GM23338 (cell line): ENCODE measurements around the gene GPR39. TPM values are rescaled to one million over a fixed set of nuclear protein-coding genes. Genes with fewer than 3 reads are reported as not detected.

Experiments
- ATAC-seq: fragments of 200-7000 bp; cut with Tn5 transposase; 3 replicates; pipeline ENCODE4 v1.9.1; 2020
- DNase-seq: peaks from one replicate; pipeline ENCODE4 v3.0.0-alpha.2; 2015; ENCODE audit warnings: low spot score
- H2AFZ ChIP-seq: fragments of 200-600 bp; sonication (generic); 2 replicates; pipeline ENCODE4 v1.8.0; 2016; ENCODE audit warnings: antibody characterized with exemption, mild to moderate bottlenecking, moderate library complexity
- H3F3A ChIP-seq: fragments of 200-600 bp; sonication (generic); replicated peaks from 2 replicates; pipeline ENCODE4 v1.8.0; 2017; ENCODE audit warnings: antibody characterized with exemption, mixed run types, low read depth
- H3K27ac ChIP-seq: fragments of 200-600 bp; sonication (generic); 2 replicates; pipeline ENCODE4 v1.6.1; 2016; ENCODE audit warnings: low read depth
- H3K27me3 ChIP-seq: fragments of 200-600 bp; sonication (generic); 2 replicates; pipeline ENCODE4 v1.8.0; 2016; ENCODE audit warnings: mild to moderate bottlenecking, mixed run types, moderate library complexity; ENCODE audit not compliant: insufficient read depth
- H3K36me3 ChIP-seq: fragments of 200-600 bp; sonication (generic); 2 replicates; pipeline ENCODE4 v1.8.0; 2016; ENCODE audit warnings: mild to moderate bottlenecking; ENCODE audit not compliant: insufficient read depth
- H3K4me1 ChIP-seq: fragments of 200-600 bp; sonication (generic); 2 replicates; pipeline ENCODE4 v1.8.0; 2016; ENCODE audit warnings: mild to moderate bottlenecking, moderate library complexity; ENCODE audit not compliant: insufficient read depth
- H3K4me2 ChIP-seq: fragments of 200-600 bp; sonication (generic); 2 replicates; pipeline ENCODE4 v1.7.1; 2017; ENCODE audit warnings: mixed run types
- H3K4me3 ChIP-seq: fragments of 200-600 bp; sonication (generic); 2 replicates; pipeline ENCODE4 v1.6.1; 2016; ENCODE audit warnings: mixed run types
- H3K79me2 ChIP-seq: fragments of 200-600 bp; sonication (generic); replicated peaks from 2 replicates; pipeline ENCODE4 v1.8.0; 2017; ENCODE audit warnings: mild to moderate bottlenecking; ENCODE audit not compliant: insufficient read depth
- H3K9me2 ChIP-seq: fragments of 200-600 bp; sonication (generic); 2 replicates; pipeline ENCODE4 v1.8.0; 2017; ENCODE audit not compliant: insufficient read depth
- H4K20me1 ChIP-seq: fragments of 200-600 bp; sonication (generic); replicated peaks from 2 replicates; pipeline ENCODE4 v1.8.0; 2017; ENCODE audit warnings: mild to moderate bottlenecking; ENCODE audit not compliant: insufficient read depth
- H3K27ac Mint-ChIP-seq: 2 replicates; pipeline ENCODE4 v1.8.0; 2020; ENCODE audit warnings: inconsistent platforms, mild to moderate bottlenecking, moderate library complexity, mixed read lengths
- H3K27me3 Mint-ChIP-seq: 3 replicates; pipeline ENCODE4 v1.8.0; 2022; ENCODE audit warnings: low read depth, mild to moderate bottlenecking, moderate library complexity, mixed read lengths, inconsistent platforms; ENCODE audit not compliant: insufficient read depth, poor library complexity
- H3K36me3 Mint-ChIP-seq: 3 replicates; pipeline ENCODE4 v1.8.0; 2021; ENCODE audit warnings: low read depth, mild to moderate bottlenecking, inconsistent platforms, moderate library complexity, mixed read lengths
- H3K4me1 Mint-ChIP-seq: 3 replicates; pipeline ENCODE4 v1.8.0; 2020; ENCODE audit warnings: mild to moderate bottlenecking, inconsistent platforms, mixed read lengths
- H3K4me3 Mint-ChIP-seq: 3 replicates; pipeline ENCODE4 v1.8.0; 2021; ENCODE audit warnings: moderate library complexity, mild to moderate bottlenecking, inconsistent platforms, mixed read lengths
- H3K9me3 Mint-ChIP-seq: 3 replicates; pipeline ENCODE4 v1.8.0; 2020; ENCODE audit warnings: moderate library complexity, mild to moderate bottlenecking, inconsistent platforms, mixed read lengths
- CREB1 ChIP-seq: fragments of 250-450 bp; sonication (Bioruptor Pico); IDR thresholded peaks from 2 replicates; pipeline ENCODE4 v1.5.0; 2020; ENCODE audit warnings: low read depth, mild to moderate bottlenecking, moderate library complexity
- CTCF ChIP-seq, 2 experiments: fragments of 200-600 bp in 1 of 2; sonication (generic) in 1 of 2; conservative IDR thresholded peaks; 2 replicates each; pipeline versions ENCODE4 v1.5.1 to v1.6.1; 2016 to 2017; ENCODE audit warnings: antibody characterized with exemption in 2 of 2, low read depth in 2 of 2, mild to moderate bottlenecking in 2 of 2, moderate library complexity in 1 of 2
- ETS1 ChIP-seq: IDR thresholded peaks from 2 replicates; pipeline ENCODE4 v1.6.1; 2016; ENCODE audit warnings: antibody characterized with exemption
- EZH2 ChIP-seq: fragments of 200-600 bp; sonication (generic); IDR thresholded peaks from one replicate; pipeline ENCODE4 v1.8.0; 2017; ENCODE audit warnings: antibody characterized with exemption, mild to moderate bottlenecking, low read depth; ENCODE audit not compliant: unreplicated experiment
- EZH2phosphoT487 ChIP-seq: fragments of 200-600 bp; sonication (generic); IDR thresholded peaks from one replicate; pipeline ENCODE4 v1.8.1; 2018; ENCODE audit warnings: antibody characterized with exemption; ENCODE audit not compliant: unreplicated experiment
- JUNB ChIP-seq: IDR thresholded peaks from one replicate; pipeline ENCODE4 v1.6.1; 2016; ENCODE audit warnings: antibody characterized with exemption; ENCODE audit not compliant: unreplicated experiment
- POLR2AphosphoS5 ChIP-seq: IDR thresholded peaks from 2 replicates; pipeline ENCODE4 v1.6.1; 2016; ENCODE audit warnings: antibody characterized with exemption, low read depth
- REST ChIP-seq: IDR thresholded peaks from one replicate; pipeline ENCODE4 v1.6.1; 2018; ENCODE audit warnings: antibody characterized with exemption; ENCODE audit not compliant: unreplicated experiment
- STAT1 ChIP-seq: IDR thresholded peaks from one replicate; pipeline ENCODE4 v1.6.1; 2016; ENCODE audit warnings: antibody characterized with exemption; ENCODE audit not compliant: unreplicated experiment
- ZNF114 ChIP-seq: fragments of 250-450 bp; sonication (Bioruptor Pico); IDR thresholded peaks from 2 replicates; pipeline ENCODE4 v1.5.0; 2020; ENCODE audit warnings: mild to moderate bottlenecking, moderate library complexity
- polyA plus RNA-seq: library from polyadenylated mRNA; unstranded; fragments of >200 nt; fragmentation: Nextera tagmentation; extraction: Ambion mirVana; gene quantifications from 2 replicates; pipeline ENCODE4 v1.2.1, GENCODE V29; 2016
- total RNA-seq: library from RNA; depleted of rRNA; stranded (reverse); fragments of >200 nt; shearing (Covaris generic); gene quantifications from 2 replicates; pipeline ENCODE4 v1.2.3, GENCODE V29; 2014

GPR39 gene
- total and polyA plus RNA-seq, 2 experiments from 2014 or later: 0.55 to 1.9 TPM

- no peak for DNase-seq
- H3K9me2 ChIP-seq: no peaks in the 10 kb centered on the region
Measured at GRCh38 chr2:132540166-132540565, 123.6 kb downstream of the GPR39 start.

GRCh38 chr2:132542953-132543569 is 126.5 kb downstream of the GPR39 start:
- peaks cover 40% of the 10 kb centered on the region for H3K36me3 Mint-ChIP-seq
- H3K9me2 ChIP-seq: no peaks in the 10 kb centered on the region
- H3K27me3 ChIP-seq: no peaks in the 10 kb centered on the region
- H3K79me2 ChIP-seq: no peaks in the 10 kb centered on the region
- H2AFZ ChIP-seq: no peak overlapping the region
- no peak overlapping the region for H3K27ac ChIP-seq
- peaks cover 4% of the 10 kb centered on the region for H3K27me3 Mint-ChIP-seq
- peaks cover 3% of the 10 kb centered on the region for H3K4me1 Mint-ChIP-seq
- H3K9me3 Mint-ChIP-seq: peaks cover 47% of the 10 kb centered on the region
- TF ChIP-seq ZNF114 (CRISPR knock-in tag): no peak
- no peak for TF ChIP-seq JUNB
- no peak for TF ChIP-seq ETS1
- TF ChIP-seq CTCF (conservative IDR thresholded peaks at IDR 0.05; ENCODE audit: low read depth in 2 of 2): no peak
- TF ChIP-seq CREB1 (CRISPR knock-in tag): no peak
- no peak for TF ChIP-seq POLR2AphosphoS5
- TF ChIP-seq STAT1: no peak
- TF ChIP-seq EZH2phosphoT487: no peak
- no peak for TF ChIP-seq REST
- H3K36me3 ChIP-seq: no peaks in the 10 kb centered on the region
- H3K4me2 ChIP-seq: no peak overlapping the region
- ATAC-seq (no peak), DNase-seq (no peak)
- no peak overlapping the region for H3K4me3 Mint-ChIP-seq
- no peaks in the 10 kb centered on the region for H3K4me1 ChIP-seq
- H3F3A ChIP-seq: no peaks in the 10 kb centered on the region
- H3K27ac Mint-ChIP-seq: no peak overlapping the region
- no peaks in the 10 kb centered on the region for H4K20me1 ChIP-seq
- H3K4me3 ChIP-seq: no peak overlapping the region

More at GRCh38 chr2:132540166-132540565, 123.6 kb downstream of the GPR39 start:
- peaks cover 49% of the 10 kb centered on the region for H3K9me3 Mint-ChIP-seq
- ATAC-seq: no peak
- no peaks in the 10 kb centered on the region for H3K4me1 Mint-ChIP-seq
- H3K4me1 ChIP-seq: no peaks in the 10 kb centered on the region
- no peak overlapping the region for H2AFZ ChIP-seq
- no peaks in the 10 kb centered on the region for H3K27me3 Mint-ChIP-seq
- no peak overlapping the region for H3K4me3 Mint-ChIP-seq
- H3K27ac Mint-ChIP-seq: no peak overlapping the region
- H3K79me2 ChIP-seq: no peaks in the 10 kb centered on the region
- no peaks in the 10 kb centered on the region for H3F3A ChIP-seq
- no peak overlapping the region for H3K27ac ChIP-seq
- H4K20me1 ChIP-seq: no peaks in the 10 kb centered on the region
- no peak for TF ChIP-seq EZH2
- no peak for TF ChIP-seq REST
- no peaks in the 10 kb centered on the region for H3K27me3 ChIP-seq
- H3K36me3 Mint-ChIP-seq: peaks cover 34% of the 10 kb centered on the region
- H3K4me2 ChIP-seq: no peak overlapping the region
- H3K4me3 ChIP-seq: no peak overlapping the region
- no peaks in the 10 kb centered on the region for H3K36me3 ChIP-seq
